ENCODE data around the gene CACNA1B.

CACNA1B gene

GRCh38 chr9:137986268-137987099 is 108.9 kb downstream of the CACNA1B start:
- no peak for DNase-seq
- Histone ChIP-seq H3K27ac (no peak overlapping the region), H3K9me3 (ENCODE audit: severe bottlenecking) (peaks cover 17% of the 10 kb centered on the region), H3K4me3 (ENCODE audit: low read depth, low read length) (no peak overlapping the region), H3K36me3 (peaks cover 42% of the 10 kb centered on the region), H3K27me3 (ENCODE audit: insufficient read depth, low read depth, severe bottlenecking) (no peaks in the 10 kb centered on the region)
- no peak for TF ChIP-seq CTCF (IDR thresholded peaks at IDR 0.05; ENCODE audit: low read depth, low read length)

GRCh38 chr9:137987244-137988030 is 109.9 kb downstream of the CACNA1B start:
- no peak for DNase-seq
- Histone ChIP-seq H3K27me3 (ENCODE audit: insufficient read depth, low read depth, severe bottlenecking) (no peaks in the 10 kb centered on the region), H3K4me3 (ENCODE audit: low read depth, low read length) (no peak overlapping the region)

GRCh38 chr9:137988051-137988450 is 110.5 kb downstream of the CACNA1B start:
- H3K9me3 ChIP-seq (ENCODE audit: severe bottlenecking), result peaks cover 19% of the 10 kb centered on the region
- no peak for DNase-seq
- H3K27me3 ChIP-seq (ENCODE audit: insufficient read depth, low read depth, severe bottlenecking), result no peaks in the 10 kb centered on the region
- no peak overlapping the region for H3K4me3 ChIP-seq (ENCODE audit: low read depth, low read length)
- H3K27ac ChIP-seq, result no peak overlapping the region
- TF ChIP-seq CTCF (IDR thresholded peaks at IDR 0.05; ENCODE audit: low read depth, low read length), result no peak
- H3K36me3 ChIP-seq, result peaks cover 39% of the 10 kb centered on the region

More at GRCh38 chr9:137987244-137988030, 109.9 kb downstream of the CACNA1B start:
- no peak overlapping the region for H3K27ac ChIP-seq
- no peak for TF ChIP-seq CTCF (IDR thresholded peaks at IDR 0.05; ENCODE audit: low read depth, low read length)
- H3K36me3 ChIP-seq, result peaks cover 42% of the 10 kb centered on the region
- H3K9me3 ChIP-seq (ENCODE audit: severe bottlenecking), result peaks cover 17% of the 10 kb centered on the region

GRCh38 chr9:137988701-137989100 is 111.1 kb downstream of the CACNA1B start:
- H3K4me3 ChIP-seq (ENCODE audit: low read depth, low read length), result no peak overlapping the region
- no peak for TF ChIP-seq CTCF (IDR thresholded peaks at IDR 0.05; ENCODE audit: low read depth, low read length)
- peaks cover 22% of the 10 kb centered on the region for H3K9me3 ChIP-seq (ENCODE audit: severe bottlenecking)
- no peak overlapping the region for H3K27ac ChIP-seq
- no peak for DNase-seq
- peaks cover 39% of the 10 kb centered on the region for H3K36me3 ChIP-seq
- H3K27me3 ChIP-seq (ENCODE audit: insufficient read depth, low read depth, severe bottlenecking), result no peaks in the 10 kb centered on the region

- Histone ChIP-seq H3K36me3 (peaks cover 36% of the 10 kb centered on the region), H3K27ac (no peak overlapping the region), H3K4me3 (ENCODE audit: low read depth, low read length) (no peak overlapping the region), H3K27me3 (ENCODE audit: insufficient read depth, low read depth, severe bottlenecking) (no peaks in the 10 kb centered on the region), H3K9me3 (ENCODE audit: severe bottlenecking) (peaks cover 27% of the 10 kb centered on the region)
- TF ChIP-seq CTCF (IDR thresholded peaks at IDR 0.05; ENCODE audit: low read depth, low read length), result no peak
- no peak for DNase-seq
Observed at GRCh38 chr9:137989156-137989555, 111.6 kb downstream of the CACNA1B start.
